Measurements from ENCODE around the gene RAB39A.
"Not testable (repeated sequence)": the region's sequence is repeated elsewhere in the genome, so short reads cannot be mapped to it uniquely, and the experiment has no call there.

Gene RAB39A

GRCh38 chr11:107916671-107917241 is 11.5 kb upstream of the RAB39A start:
- no peak overlapping the region for H3K4me3 ChIP-seq (replicated peaks; ENCODE audit: low read depth, low read length)
- peak; percentile 9 for DNase-seq (ENCODE audit: extremely low read depth, low read depth)

GRCh38 chr11:107921997-107922396 is 6.3 kb upstream of the RAB39A start:
- no peak overlapping the region for H3K4me3 ChIP-seq (replicated peaks; ENCODE audit: low read depth, low read length)
- DNase-seq (ENCODE audit: extremely low read depth, low read depth): no peak
- TF ChIP-seq CTCF (IDR thresholded peaks at IDR 0.05; ENCODE audit: low read depth, low read length, missing control alignments): no peak

More at GRCh38 chr11:107916671-107917241, 11.5 kb upstream of the RAB39A start:
- peak; percentile 82 for TF ChIP-seq CTCF (IDR thresholded peaks at IDR 0.05; ENCODE audit: low read depth, low read length, missing control alignments)

GRCh38 chr11:107923519-107923918 is 4.7 kb upstream of the RAB39A start:
- DNase-seq (ENCODE audit: extremely low read depth, low read depth); H3K4me3 ChIP-seq (replicated peaks; ENCODE audit: low read depth, low read length): not testable (repeated sequence)

- DNase-seq (ENCODE audit: extremely low read depth, low read depth): no peak
- TF ChIP-seq CTCF (IDR thresholded peaks at IDR 0.05; ENCODE audit: low read depth, low read length, missing control alignments): no peak
Observed at GRCh38 chr11:107924306-107924705, 3.9 kb upstream of the RAB39A start.

GRCh38 chr11:107927559-107927958 is 689 bp upstream of the RAB39A start:
- no peak for DNase-seq (ENCODE audit: extremely low read depth, low read depth)
- no peak for TF ChIP-seq CTCF (IDR thresholded peaks at IDR 0.05; ENCODE audit: low read depth, low read length, missing control alignments)
- no peak overlapping the region for H3K4me3 ChIP-seq (replicated peaks; ENCODE audit: low read depth, low read length)

More at GRCh38 chr11:107924306-107924705, 3.9 kb upstream of the RAB39A start:
- H3K4me3 ChIP-seq (replicated peaks; ENCODE audit: low read depth, low read length): no peak overlapping the region

- no peak for DNase-seq (ENCODE audit: extremely low read depth, low read depth)
- TF ChIP-seq CTCF (IDR thresholded peaks at IDR 0.05; ENCODE audit: low read depth, low read length, missing control alignments): no peak
- H3K4me3 ChIP-seq (replicated peaks; ENCODE audit: low read depth, low read length): peak overlapping the region; percentile 2; the same call in 1 of the 2 replicates
Observed at GRCh38 chr11:107928767-107929507, 689 bp downstream of the RAB39A start.

- TF ChIP-seq CTCF (IDR thresholded peaks at IDR 0.05; ENCODE audit: low read depth, low read length, missing control alignments): no peak
- DNase-seq (ENCODE audit: extremely low read depth, low read depth): no peak
- no peak overlapping the region for H3K4me3 ChIP-seq (replicated peaks; ENCODE audit: low read depth, low read length)
Observed at GRCh38 chr11:107929611-107930200, 1.5 kb downstream of the RAB39A start.

Data from HFF-Myc (cell line).